GM20431 (cell line): ENCODE measurements around the gene GNL3L.
"Not testable (repeated sequence)": the region's sequence is repeated elsewhere in the genome, so short reads cannot be mapped to it uniquely, and the experiment has no call there.

Experiments
- in situ Hi-C: fragments of 300-500 bp; cut with MseI, MboI; formaldehyde crosslinking; loops from one replicate; pipeline ENCODE4 v1.15.0; 2020; ENCODE audit warnings: low sequenced_read_pairs; ENCODE audit not compliant: unreplicated experiment

GNL3L gene

DNA sequence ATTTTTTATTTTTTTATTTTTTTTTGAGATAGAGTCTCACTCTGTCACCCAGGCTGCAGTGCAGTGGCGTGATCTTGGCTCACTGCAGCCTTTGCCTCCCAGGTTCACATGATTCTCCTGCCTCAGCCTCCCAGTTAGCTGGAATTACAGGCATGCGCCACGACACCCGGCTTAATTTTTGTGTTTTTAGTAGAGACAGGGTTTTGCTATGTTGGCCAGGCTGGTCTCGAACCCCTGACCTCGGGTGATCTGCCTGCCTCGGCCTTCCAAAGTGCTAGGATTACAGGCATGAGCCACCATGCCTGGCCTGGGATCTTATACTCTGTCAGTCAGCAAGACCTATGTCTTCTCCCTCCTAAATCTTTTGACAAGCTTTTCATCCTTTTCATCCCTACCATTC is 25.0 kb downstream of the GNL3L start:
- in situ Hi-C loops: not testable (repeated sequence)

DNA sequence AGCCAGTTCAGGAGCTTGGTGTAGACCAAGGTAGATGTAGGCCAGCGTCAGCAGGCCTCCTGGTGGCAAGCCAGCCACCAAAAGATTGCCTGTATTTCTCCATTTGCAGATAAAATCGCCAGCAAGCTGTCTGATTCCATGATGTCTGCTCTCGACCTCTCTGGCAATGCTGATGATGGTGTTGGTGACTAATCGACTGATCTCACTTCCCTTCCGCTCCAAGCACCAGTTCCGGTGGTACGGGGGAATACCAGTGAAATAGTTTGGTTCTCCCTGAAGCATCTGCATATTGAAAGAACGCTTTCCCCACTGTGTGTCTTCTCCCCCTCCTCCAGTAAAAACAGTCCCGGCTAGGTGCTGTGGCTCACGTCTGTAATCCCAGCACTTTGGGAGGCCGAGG is 30.4 kb downstream of the GNL3L start:
- in situ Hi-C loops: no loop called here

GRCh38 chrX:54561622-54562021 is 31.6 kb downstream of the GNL3L start:
- in situ Hi-C loops: no loop called here

GRCh38 chrX:54564936-54565335 is 34.9 kb downstream of the GNL3L start:
- in situ Hi-C loops: no loop called here

DNA sequence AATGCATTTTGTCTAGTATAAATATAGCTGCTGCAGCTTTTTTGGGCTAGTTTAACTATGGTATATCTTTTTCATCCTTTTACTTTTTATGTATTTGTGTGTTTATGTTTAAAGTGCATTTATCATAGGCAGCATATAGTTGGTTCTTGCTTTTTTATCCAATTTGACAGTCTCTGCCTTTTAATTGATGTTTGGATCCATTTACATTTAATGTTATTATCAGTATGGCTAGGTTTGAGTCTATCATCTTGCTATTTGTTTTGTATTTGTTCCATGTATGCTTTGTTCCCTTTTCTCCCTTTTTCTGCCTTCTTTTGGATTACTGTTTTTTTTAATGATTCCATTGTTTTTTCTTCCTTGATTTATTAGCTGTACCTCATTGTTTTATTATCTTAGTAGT is 40.3 kb downstream of the GNL3L start:
- in situ Hi-C loops: no loop called here

- in situ Hi-C loops: not testable (repeated sequence)
Measured at GRCh38 chrX:54572641-54573040, 42.6 kb downstream of the GNL3L start.

DNA sequence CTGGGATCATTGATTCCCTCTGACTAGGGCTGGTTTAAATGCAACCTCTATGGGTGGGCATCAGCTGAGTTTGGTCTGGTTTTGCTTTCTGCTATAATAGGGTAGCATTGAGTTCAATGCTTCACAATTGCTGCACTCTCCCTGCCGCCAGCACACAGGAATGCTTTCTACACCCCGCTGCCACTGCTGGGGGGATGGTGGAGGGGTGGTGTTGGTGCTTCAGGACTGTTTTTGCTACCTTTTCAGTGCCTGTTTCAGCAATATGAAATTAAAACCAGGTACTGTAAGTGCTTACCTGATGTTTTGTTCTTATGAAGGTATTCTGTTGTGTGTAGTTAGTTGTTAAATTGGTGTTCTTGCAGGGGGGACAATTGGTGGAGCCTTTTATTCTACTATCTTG is 67.7 kb downstream of the GNL3L start:
- in situ Hi-C loops: no loop called here

DNA sequence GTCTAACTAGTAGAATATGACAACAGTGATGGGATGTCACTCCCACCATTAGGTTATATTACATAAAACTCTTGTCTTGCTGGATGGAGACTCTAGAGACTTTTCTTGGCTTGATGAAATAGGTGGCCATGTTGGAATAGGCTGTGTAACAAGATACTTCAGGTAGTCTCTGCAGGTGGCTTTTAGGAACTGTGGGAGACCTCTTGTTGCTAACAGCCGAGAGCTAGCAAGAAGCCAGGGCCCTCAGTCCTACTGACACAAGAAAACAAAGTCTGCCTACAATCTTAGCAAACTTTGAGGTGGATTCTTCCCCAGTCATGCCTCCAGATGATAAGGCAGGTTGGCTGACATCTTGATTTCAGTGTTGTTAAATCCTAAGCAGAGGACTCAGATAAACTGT is 72.5 kb downstream of the GNL3L start:
- in situ Hi-C loops: no loop called here
